Neural cell (in vitro differentiated cells): Measurements from ENCODE around the gene BCOR.

Experiments
- EP300 ChIP-seq: fragments of 450-650 bp; conservative IDR thresholded peaks from 2 replicates; pipeline ENCODE4 v1.6.1; 2014; ENCODE audit warnings: antibody characterized with exemption, mild to moderate bottlenecking, moderate library complexity; ENCODE audit not compliant: poor library complexity, severe bottlenecking
- EZH2 ChIP-seq: fragments of 200-600, 300-800 bp; shearing (Covaris generic), sonication (generic); IDR thresholded peaks from 2 replicates; pipeline ENCODE4 v1.6.1; 2014; ENCODE audit warnings: antibody characterized with exemption, low read length, borderline replicate concordance, mild to moderate bottlenecking; ENCODE audit not compliant: insufficient read depth, poor library complexity, severe bottlenecking
- POLR2AphosphoS5 ChIP-seq: IDR thresholded peaks from 2 replicates; pipeline ENCODE4 v1.6.1; 2012
- RAD21 ChIP-seq: fragments of 450-650 bp; conservative IDR thresholded peaks from 2 replicates; pipeline ENCODE4 v1.6.1; 2014; ENCODE audit warnings: antibody characterized with exemption, mild to moderate bottlenecking, moderate library complexity
- SMC3 ChIP-seq: fragments of 450-650 bp; conservative IDR thresholded peaks from 2 replicates; pipeline ENCODE4 v1.6.1; 2014; ENCODE audit warnings: antibody characterized with exemption, mild to moderate bottlenecking, moderate library complexity; ENCODE audit not compliant: poor library complexity
- TAF1 ChIP-seq: IDR thresholded peaks from 2 replicates; pipeline ENCODE4 v1.6.1; 2012; ENCODE audit warnings: low read depth
- TF ChIP-seq, protein P1 (sequence below): fragments of 450-650 bp; IDR thresholded peaks from 2 replicates; pipeline ENCODE4 v1.5.1; 2014; ENCODE audit warnings: antibody characterized with exemption, mild to moderate bottlenecking, moderate library complexity; ENCODE audit not compliant: poor library complexity, severe bottlenecking
- TF ChIP-seq, protein P2 (sequence below): IDR thresholded peaks from 2 replicates; pipeline ENCODE4 v1.6.1; 2012; ENCODE audit warnings: borderline replicate concordance

DNA sequence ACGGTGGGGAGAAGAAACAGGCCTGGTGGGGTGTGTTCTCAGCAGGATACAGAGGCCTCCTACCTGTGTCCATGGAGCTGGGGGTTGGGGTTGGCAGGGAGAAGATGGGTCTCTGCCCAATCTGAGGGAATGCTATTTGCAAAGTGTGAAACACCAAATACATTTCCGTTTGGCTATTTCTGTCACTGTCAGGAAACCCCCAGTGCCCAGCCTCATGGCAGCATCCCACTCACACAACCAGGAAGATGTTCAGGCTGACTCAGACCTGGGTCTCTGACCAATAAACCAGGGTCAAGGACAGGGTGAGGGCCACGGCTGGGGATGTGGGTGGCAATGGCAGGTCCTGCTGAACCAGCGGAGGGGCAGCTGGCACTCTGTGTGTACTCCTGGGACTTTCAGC is 41.3 kb downstream of the BCOR start:
- TF ChIP-seq, protein P1, sequence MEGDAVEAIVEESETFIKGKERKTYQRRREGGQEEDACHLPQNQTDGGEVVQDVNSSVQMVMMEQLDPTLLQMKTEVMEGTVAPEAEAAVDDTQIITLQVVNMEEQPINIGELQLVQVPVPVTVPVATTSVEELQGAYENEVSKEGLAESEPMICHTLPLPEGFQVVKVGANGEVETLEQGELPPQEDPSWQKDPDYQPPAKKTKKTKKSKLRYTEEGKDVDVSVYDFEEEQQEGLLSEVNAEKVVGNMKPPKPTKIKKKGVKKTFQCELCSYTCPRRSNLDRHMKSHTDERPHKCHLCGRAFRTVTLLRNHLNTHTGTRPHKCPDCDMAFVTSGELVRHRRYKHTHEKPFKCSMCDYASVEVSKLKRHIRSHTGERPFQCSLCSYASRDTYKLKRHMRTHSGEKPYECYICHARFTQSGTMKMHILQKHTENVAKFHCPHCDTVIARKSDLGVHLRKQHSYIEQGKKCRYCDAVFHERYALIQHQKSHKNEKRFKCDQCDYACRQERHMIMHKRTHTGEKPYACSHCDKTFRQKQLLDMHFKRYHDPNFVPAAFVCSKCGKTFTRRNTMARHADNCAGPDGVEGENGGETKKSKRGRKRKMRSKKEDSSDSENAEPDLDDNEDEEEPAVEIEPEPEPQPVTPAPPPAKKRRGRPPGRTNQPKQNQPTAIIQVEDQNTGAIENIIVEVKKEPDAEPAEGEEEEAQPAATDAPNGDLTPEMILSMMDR: no peak
- TF ChIP-seq POLR2AphosphoS5 (no peak), EZH2 (no peak), TAF1 (no peak), RAD21 (no peak), EP300 (no peak), SMC3 (no peak)
- TF ChIP-seq, protein P2, sequence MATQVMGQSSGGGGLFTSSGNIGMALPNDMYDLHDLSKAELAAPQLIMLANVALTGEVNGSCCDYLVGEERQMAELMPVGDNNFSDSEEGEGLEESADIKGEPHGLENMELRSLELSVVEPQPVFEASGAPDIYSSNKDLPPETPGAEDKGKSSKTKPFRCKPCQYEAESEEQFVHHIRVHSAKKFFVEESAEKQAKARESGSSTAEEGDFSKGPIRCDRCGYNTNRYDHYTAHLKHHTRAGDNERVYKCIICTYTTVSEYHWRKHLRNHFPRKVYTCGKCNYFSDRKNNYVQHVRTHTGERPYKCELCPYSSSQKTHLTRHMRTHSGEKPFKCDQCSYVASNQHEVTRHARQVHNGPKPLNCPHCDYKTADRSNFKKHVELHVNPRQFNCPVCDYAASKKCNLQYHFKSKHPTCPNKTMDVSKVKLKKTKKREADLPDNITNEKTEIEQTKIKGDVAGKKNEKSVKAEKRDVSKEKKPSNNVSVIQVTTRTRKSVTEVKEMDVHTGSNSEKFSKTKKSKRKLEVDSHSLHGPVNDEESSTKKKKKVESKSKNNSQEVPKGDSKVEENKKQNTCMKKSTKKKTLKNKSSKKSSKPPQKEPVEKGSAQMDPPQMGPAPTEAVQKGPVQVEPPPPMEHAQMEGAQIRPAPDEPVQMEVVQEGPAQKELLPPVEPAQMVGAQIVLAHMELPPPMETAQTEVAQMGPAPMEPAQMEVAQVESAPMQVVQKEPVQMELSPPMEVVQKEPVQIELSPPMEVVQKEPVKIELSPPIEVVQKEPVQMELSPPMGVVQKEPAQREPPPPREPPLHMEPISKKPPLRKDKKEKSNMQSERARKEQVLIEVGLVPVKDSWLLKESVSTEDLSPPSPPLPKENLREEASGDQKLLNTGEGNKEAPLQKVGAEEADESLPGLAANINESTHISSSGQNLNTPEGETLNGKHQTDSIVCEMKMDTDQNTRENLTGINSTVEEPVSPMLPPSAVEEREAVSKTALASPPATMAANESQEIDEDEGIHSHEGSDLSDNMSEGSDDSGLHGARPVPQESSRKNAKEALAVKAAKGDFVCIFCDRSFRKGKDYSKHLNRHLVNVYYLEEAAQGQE: no peak
